GM12878 (cell line): Measurements from ENCODE around the gene EEFSEC. TPM values are rescaled to one million over a fixed set of nuclear protein-coding genes. Genes with fewer than 3 reads are reported as not detected.

Source experiments
- CBFB ChIP-seq: IDR thresholded peaks from 2 replicates; pipeline ENCODE4 v1.6.1; 2016; ENCODE audit warnings: antibody characterized with exemption, low read depth
- GABPA ChIP-seq: IDR thresholded peaks from 2 replicates; pipeline ENCODE4 v1.6.1; 2014; ENCODE audit warnings: antibody characterized with exemption, low read depth, mild to moderate bottlenecking, inconsistent platforms
- IKZF1 ChIP-seq: fragments of 450-650 bp; conservative IDR thresholded peaks from 2 replicates; pipeline ENCODE4 v1.6.1; 2017; ENCODE audit warnings: antibody characterized with exemption, mild to moderate bottlenecking
- IKZF2 ChIP-seq, 2 experiments: fragments of 450-650 bp; IDR thresholded peaks; 2 replicates each; pipeline ENCODE4 v1.6.1; 2017; ENCODE audit warnings: mild to moderate bottlenecking in 2 of 2, moderate library complexity in 2 of 2
- KLF5 ChIP-seq: fragments of 450-650 bp; IDR thresholded peaks from 2 replicates; pipeline ENCODE4 v1.6.1; 2014; ENCODE audit warnings: mild to moderate bottlenecking; ENCODE audit not compliant: partially characterized antibody
- MEF2B ChIP-seq: fragments of 450-650 bp; IDR thresholded peaks from 2 replicates; pipeline ENCODE4 v1.6.1; 2018; ENCODE audit warnings: mild to moderate bottlenecking, moderate library complexity; ENCODE audit not compliant: partially characterized antibody, poor library complexity, severe bottlenecking
- RELA ChIP-seq: fragments of 450-650 bp; IDR thresholded peaks from 2 replicates; pipeline ENCODE4 v1.8.0; 2014; ENCODE audit warnings: borderline replicate concordance; ENCODE audit not compliant: partially characterized antibody
- RUNX3 ChIP-seq: IDR thresholded peaks from 2 replicates; pipeline ENCODE4 v1.6.1; 2012; ENCODE audit warnings: low read length, inconsistent platforms
- SREBF2 ChIP-seq: IDR thresholded peaks from 2 replicates; pipeline ENCODE4 v1.6.1; 2012; ENCODE audit warnings: mild to moderate bottlenecking, low read length
- SUZ12 ChIP-seq: fragments of 200-600 bp; sonication (generic); IDR thresholded peaks from one replicate; pipeline ENCODE4 v1.6.1; 2018; ENCODE audit warnings: antibody characterized with exemption, mild to moderate bottlenecking; ENCODE audit not compliant: unreplicated experiment
- TAF1 ChIP-seq: IDR thresholded peaks from 2 replicates; pipeline ENCODE4 v1.6.1; 2011; ENCODE audit warnings: mild to moderate bottlenecking, low read depth, low read length, borderline replicate concordance
- TCF7 ChIP-seq: IDR thresholded peaks from 2 replicates; pipeline ENCODE4 v1.6.1; 2014; ENCODE audit warnings: antibody characterized with exemption, borderline replicate concordance
- polyA plus RNA-seq, 11 experiments: library from polyadenylated mRNA; depleted of rRNA in 4 of 11; unstranded in 6 of 11; stranded (reverse) in 5 of 11; fragments of >200 nt; fragmentation: Nextera tagmentation in 4 of 11; fragmentation: Illumina TruSeq in 1 of 11; extraction: Ambion mirVana in 4 of 11; extraction: Trizol in 1 of 11; gene quantifications; 1 replicate in 1 of 11; 2 replicates in 10 of 11; pipeline versions ENCODE4 v1.2.1 to v1.2.3, GENCODE V29; 2011 to 2016; ENCODE audit warnings: inconsistent platforms in 2 of 11, missing spikeins in 2 of 11, low read depth in 1 of 11
- total RNA-seq, 4 experiments: library from RNA; depleted of rRNA in 3 of 4; stranded (reverse); fragments of >200 nt in 3 of 4; fragmentation: Illumina TruSeq in 1 of 4; extraction: Trizol in 1 of 4; gene quantifications; 2 replicates each; pipeline versions ENCODE4 v1.2.1 to v1.2.3, GENCODE V29; 2013 to 2021
- TF ChIP-seq, protein P1 (sequence below): fragments of 450-650 bp; IDR thresholded peaks from 2 replicates; pipeline ENCODE4 v1.6.1; 2017; ENCODE audit warnings: mild to moderate bottlenecking, moderate library complexity
- TF ChIP-seq, protein P2 (sequence below): IDR thresholded peaks from 2 replicates; pipeline ENCODE4 v1.6.1; 2011; ENCODE audit warnings: borderline replicate concordance, low read depth, mild to moderate bottlenecking, moderate library complexity, low read length; ENCODE audit not compliant: insufficient read depth, poor library complexity, severe bottlenecking
- TF ChIP-seq, protein P3 (sequence below): fragments of 450-650 bp; formaldehyde crosslinking; IDR thresholded peaks from 2 replicates; pipeline ENCODE4 v1.4.0; 2020; ENCODE audit warnings: mild to moderate bottlenecking, moderate library complexity
- TF ChIP-seq, protein P4 (sequence below): fragments of 450-650 bp; IDR thresholded peaks from 2 replicates; pipeline ENCODE4 v1.6.1; 2017; ENCODE audit warnings: mild to moderate bottlenecking, low read depth, inconsistent platforms; ENCODE audit not compliant: poor library complexity, severe bottlenecking
- TF ChIP-seq, protein P5 (sequence below): IDR thresholded peaks from 2 replicates; pipeline ENCODE4 v1.6.1; 2011; ENCODE audit warnings: mild to moderate bottlenecking, low read depth, low read length, moderate library complexity; ENCODE audit not compliant: insufficient replicate concordance

EEFSEC gene
- total and polyA plus RNA-seq, 10 of the 15 experiments (the other 5 are each of a cell fraction or from before 2014, with no cell fraction given), result 0.29 to 29.1 (median 16.1) TPM

DNA sequence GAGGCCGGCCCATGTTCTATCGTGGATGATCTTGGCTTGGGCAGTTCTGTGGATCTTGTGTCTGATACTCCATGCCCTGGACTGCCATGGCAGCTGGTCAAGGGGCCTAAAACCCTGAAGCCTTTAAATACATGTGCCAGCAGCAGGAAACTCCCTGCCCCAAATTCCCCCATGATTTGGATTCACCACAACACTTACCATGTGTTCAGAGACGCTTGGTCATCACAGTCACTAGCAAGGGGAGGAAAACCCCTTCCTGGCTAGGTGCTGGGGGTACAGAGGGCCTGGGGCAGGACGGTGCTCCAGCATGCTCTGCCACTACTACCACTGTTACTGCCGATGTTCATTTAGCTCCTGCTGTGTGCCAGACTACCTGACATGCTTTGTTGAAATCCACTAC is 219.0 kb downstream of the EEFSEC start (continued):
- TF ChIP-seq, protein P1, sequence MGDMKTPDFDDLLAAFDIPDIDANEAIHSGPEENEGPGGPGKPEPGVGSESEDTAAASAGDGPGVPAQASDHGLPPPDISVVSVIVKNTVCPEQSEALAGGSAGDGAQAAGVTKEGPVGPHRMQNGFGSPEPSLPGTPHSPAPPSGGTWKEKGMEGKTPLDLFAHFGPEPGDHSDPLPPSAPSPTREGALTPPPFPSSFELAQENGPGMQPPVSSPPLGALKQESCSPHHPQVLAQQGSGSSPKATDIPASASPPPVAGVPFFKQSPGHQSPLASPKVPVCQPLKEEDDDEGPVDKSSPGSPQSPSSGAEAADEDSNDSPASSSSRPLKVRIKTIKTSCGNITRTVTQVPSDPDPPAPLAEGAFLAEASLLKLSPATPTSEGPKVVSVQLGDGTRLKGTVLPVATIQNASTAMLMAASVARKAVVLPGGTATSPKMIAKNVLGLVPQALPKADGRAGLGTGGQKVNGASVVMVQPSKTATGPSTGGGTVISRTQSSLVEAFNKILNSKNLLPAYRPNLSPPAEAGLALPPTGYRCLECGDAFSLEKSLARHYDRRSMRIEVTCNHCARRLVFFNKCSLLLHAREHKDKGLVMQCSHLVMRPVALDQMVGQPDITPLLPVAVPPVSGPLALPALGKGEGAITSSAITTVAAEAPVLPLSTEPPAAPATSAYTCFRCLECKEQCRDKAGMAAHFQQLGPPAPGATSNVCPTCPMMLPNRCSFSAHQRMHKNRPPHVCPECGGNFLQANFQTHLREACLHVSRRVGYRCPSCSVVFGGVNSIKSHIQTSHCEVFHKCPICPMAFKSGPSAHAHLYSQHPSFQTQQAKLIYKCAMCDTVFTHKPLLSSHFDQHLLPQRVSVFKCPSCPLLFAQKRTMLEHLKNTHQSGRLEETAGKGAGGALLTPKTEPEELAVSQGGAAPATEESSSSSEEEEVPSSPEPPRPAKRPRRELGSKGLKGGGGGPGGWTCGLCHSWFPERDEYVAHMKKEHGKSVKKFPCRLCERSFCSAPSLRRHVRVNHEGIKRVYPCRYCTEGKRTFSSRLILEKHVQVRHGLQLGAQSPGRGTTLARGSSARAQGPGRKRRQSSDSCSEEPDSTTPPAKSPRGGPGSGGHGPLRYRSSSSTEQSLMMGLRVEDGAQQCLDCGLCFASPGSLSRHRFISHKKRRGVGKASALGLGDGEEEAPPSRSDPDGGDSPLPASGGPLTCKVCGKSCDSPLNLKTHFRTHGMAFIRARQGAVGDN, result peak; percentile 87
- TF ChIP-seq SUZ12 (no peak), TAF1 (no peak), RUNX3 (peak; percentile 64; the same call in 1 of the 2 replicates), IKZF1 (peak; percentile 49), RELA (peak; percentile 97), IKZF2 (IDR thresholded peaks at IDR 0.05) (peak in 1 of 2 experiments; percentile 33; a peak in 1 of 4 replicates), TCF7 (no peak), GABPA (no peak), KLF5 (no peak), MEF2B (peak; percentile 70), CBFB (0 out of 2 replicates have a peak, but pooled peaks have one; percentile 20), SREBF2 (no peak)
- TF ChIP-seq, protein P2, sequence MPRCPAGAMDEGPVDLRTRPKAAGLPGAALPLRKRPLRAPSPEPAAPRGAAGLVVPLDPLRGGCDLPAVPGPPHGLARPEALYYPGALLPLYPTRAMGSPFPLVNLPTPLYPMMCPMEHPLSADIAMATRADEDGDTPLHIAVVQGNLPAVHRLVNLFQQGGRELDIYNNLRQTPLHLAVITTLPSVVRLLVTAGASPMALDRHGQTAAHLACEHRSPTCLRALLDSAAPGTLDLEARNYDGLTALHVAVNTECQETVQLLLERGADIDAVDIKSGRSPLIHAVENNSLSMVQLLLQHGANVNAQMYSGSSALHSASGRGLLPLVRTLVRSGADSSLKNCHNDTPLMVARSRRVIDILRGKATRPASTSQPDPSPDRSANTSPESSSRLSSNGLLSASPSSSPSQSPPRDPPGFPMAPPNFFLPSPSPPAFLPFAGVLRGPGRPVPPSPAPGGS, result no peak
- TF ChIP-seq, protein P3, sequence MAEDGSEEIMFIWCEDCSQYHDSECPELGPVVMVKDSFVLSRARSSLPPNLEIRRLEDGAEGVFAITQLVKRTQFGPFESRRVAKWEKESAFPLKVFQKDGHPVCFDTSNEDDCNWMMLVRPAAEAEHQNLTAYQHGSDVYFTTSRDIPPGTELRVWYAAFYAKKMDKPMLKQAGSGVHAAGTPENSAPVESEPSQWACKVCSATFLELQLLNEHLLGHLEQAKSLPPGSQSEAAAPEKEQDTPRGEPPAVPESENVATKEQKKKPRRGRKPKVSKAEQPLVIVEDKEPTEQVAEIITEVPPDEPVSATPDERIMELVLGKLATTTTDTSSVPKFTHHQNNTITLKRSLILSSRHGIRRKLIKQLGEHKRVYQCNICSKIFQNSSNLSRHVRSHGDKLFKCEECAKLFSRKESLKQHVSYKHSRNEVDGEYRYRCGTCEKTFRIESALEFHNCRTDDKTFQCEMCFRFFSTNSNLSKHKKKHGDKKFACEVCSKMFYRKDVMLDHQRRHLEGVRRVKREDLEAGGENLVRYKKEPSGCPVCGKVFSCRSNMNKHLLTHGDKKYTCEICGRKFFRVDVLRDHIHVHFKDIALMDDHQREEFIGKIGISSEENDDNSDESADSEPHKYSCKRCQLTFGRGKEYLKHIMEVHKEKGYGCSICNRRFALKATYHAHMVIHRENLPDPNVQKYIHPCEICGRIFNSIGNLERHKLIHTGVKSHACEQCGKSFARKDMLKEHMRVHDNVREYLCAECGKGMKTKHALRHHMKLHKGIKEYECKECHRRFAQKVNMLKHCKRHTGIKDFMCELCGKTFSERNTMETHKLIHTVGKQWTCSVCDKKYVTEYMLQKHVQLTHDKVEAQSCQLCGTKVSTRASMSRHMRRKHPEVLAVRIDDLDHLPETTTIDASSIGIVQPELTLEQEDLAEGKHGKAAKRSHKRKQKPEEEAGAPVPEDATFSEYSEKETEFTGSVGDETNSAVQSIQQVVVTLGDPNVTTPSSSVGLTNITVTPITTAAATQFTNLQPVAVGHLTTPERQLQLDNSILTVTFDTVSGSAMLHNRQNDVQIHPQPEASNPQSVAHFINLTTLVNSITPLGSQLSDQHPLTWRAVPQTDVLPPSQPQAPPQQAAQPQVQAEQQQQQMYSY (CRISPR knock-in tag), result no peak
- TF ChIP-seq, protein P4, sequence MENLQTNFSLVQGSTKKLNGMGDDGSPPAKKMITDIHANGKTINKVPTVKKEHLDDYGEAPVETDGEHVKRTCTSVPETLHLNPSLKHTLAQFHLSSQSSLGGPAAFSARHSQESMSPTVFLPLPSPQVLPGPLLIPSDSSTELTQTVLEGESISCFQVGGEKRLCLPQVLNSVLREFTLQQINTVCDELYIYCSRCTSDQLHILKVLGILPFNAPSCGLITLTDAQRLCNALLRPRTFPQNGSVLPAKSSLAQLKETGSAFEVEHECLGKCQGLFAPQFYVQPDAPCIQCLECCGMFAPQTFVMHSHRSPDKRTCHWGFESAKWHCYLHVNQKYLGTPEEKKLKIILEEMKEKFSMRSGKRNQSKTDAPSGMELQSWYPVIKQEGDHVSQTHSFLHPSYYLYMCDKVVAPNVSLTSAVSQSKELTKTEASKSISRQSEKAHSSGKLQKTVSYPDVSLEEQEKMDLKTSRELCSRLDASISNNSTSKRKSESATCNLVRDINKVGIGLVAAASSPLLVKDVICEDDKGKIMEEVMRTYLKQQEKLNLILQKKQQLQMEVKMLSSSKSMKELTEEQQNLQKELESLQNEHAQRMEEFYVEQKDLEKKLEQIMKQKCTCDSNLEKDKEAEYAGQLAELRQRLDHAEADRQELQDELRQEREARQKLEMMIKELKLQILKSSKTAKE, result peak; percentile 18
- TF ChIP-seq, protein P5, sequence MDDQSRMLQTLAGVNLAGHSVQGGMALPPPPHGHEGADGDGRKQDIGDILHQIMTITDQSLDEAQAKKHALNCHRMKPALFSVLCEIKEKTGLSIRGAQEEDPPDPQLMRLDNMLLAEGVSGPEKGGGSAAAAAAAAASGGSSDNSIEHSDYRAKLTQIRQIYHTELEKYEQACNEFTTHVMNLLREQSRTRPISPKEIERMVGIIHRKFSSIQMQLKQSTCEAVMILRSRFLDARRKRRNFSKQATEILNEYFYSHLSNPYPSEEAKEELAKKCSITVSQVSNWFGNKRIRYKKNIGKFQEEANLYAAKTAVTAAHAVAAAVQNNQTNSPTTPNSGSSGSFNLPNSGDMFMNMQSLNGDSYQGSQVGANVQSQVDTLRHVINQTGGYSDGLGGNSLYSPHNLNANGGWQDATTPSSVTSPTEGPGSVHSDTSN, result no peak
